HG02610 (cell line): ENCODE data around the gene DENND2D.

Experiments used
- ATAC-seq: cut with Tn5 transposase; IDR thresholded peaks from one replicate; pipeline ENCODE4 v1.9.1; 2021; ENCODE audit warnings: mild to moderate bottlenecking, moderate library complexity; ENCODE audit not compliant: unreplicated experiment

DENND2D gene

DNA sequence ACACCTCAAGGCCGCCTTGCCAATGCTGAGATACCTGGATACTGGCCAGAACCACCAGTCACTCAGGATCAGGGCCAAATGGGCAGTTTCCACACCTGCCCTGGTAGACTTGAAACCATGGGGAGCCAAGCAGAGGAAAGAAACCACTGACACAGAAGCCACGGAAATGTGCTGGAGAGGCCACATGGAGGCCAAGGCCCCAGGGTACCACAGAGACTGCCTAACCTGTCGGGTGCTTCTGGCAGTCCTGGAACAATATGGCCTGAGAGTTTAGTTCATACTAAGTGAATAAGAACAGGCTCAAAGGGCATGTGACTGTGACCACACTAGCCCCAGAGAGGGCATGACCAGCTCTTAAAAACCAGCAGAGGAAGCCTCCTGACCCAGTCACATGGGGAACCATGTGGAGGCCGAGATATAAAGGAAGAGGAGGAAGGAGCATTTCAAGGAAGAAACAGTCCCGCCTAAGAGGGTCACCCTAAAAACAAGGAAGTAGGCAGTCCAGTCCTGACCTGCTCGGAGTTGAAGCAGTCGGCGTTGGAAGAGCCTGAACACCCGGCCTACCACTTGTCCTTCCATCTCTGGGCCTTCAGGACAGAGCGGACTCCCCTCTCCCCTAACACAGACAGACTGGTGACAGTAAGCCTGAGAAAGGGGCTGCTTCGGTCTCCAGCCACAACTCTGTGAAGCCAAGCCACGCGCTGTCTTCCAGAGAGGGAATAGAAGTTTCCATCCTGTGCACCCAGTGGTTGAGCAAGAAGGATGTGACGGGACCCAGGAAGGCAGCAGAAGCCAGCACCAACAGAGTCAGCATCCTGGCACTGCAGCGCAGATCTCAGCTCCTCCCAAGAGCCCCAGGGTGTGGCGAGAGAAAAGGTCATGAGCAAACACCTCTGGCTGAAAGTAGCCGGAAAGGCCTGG, at the start of gene DENND2D:
TSS of gene DENND2D (minus strand) at position 766 of the 921 bp plus-strand sequence. CDS start at position 579, 187 bp downstream.
- ATAC-seq: no peak

DNA sequence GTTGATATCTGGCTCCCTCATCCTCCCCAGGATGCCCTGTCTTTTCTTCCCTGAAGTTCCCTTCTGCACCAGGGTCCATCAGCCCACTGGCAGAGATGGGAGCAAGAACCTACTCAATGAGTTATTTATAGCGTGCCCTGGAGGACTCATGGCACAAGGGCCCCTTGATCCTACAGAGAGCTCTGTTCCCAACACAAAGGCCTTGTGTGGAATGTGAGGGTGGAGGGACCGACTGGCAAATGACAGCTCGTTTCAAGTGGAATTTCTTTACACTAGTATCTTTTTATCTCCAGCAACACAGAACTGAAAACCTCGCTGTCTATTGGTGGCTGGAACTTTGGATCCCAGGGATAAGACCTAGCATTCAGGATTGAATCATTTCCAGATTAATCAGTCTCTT, 49.5 kb upstream of the DENND2D start:
- ATAC-seq: no peak

GRCh38 chr1:111247125-111247838, 46.8 kb upstream of the DENND2D start:
- no peak for ATAC-seq

DNA sequence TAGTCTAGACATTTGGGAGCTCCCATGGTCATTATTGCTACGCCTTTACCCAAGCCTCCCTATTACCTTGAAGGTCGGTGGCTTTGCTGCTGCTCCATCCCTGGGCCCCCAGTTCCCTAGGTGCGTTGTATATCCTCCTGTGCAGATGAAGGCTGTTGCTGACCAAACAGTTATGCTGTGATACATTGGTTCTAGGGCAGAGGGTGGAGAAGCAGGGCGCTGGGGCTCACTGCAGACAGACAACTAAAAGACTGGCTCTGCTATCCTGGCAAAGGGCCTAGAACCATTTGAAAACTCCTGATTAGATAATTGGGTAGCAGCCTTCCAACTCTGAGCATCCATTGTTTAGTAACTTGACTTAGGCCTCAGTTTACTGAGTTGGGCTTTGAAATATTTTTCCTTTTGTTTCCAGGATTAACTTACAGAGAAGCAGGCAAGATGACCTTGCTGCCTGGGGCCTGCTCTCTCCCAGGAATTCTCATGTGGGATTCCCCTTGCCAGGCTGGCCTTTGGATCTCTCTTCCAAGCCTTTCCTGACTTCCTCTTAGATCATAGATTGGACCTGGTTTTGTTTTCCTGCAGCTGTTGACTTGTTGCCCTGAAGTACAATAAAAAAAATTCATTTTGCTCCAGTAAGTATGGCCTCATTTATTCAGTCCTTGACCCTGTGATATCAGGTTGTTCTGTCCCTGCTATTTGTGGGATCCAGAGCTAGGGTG, 42.5 kb upstream of the DENND2D start:
- ATAC-seq: no peak

GRCh38 chr1:111241797-111242196, 41.4 kb upstream of the DENND2D start:
- ATAC-seq: no peak

DNA sequence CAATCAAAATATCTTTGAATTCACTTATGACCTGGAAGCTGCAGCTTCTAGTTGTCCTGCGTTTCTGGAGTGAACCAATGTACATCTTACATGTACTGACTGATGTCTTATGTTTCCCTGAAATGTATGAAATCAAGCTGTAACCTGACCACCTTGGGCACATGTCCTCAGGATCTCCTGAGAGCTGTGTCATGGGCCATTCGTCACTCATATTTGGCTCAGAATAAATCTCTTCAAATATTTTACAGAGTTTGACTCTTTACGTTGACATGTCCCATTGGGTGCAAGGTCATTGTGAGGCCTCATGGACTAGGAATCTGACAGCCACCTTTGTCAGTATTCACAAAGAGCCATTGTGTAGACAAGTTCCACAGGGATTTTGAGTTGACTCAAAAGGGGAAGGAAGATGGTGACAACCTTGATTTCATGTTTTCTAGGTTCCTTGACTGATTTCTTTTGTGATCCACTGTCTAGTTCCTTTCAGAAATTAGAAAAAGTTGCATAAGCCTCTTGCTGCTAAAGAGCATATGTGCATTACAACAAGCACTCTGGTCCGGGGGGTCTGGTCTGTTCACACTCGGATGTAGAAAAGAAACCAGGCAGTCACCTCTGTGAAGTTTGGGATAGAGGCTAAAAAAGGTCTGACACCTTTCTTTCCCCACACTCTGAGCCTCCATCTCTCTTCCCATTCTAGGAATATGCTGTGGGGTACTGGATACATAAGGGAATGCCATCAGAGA, 37.8 kb upstream of the DENND2D start:
- no peak for ATAC-seq

DNA sequence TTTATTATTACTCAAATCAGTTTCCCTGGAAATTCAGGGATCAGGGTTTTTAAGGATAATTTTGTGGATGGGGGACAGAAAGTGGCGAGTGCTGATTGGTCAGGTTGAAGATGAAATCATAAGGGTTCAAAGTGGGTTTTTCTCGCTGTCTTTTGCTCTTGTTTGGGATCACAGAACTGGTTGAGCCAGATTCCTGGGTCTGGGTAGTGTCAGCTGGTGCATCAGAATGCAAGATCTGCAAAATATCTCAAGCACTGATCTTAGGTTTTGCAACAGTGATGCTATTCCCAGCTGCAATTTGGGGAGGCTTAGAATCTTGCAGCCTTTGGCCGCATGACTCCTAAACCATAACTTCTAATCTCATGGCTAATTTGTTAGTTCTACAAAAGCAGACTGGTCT, 36.4 kb upstream of the DENND2D start:
- ATAC-seq: no peak

- ATAC-seq: no peak
Observed at GRCh38 chr1:111236379-111236778, 35.9 kb upstream of the DENND2D start.

GRCh38 chr1:111234866-111235265, 34.4 kb upstream of the DENND2D start:
- ATAC-seq: no peak

DNA sequence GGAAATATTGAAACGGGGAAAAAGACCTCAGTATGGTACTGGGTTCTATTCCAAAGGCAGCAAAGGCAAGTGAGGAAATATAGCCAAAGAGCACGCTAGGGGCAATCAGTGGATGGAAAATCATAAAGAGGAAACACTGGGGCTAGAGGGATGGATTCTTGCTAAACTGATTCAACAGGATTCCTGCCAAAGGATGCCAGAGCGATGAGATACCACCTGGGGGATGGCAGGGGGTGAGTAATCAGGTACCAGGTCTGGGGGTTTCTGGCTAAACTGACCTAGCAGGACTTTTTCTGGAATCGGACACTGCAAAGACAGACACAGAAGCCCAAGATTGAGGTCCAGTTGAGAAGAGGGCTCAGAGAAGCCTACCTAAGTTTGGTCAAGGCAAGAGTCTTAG, 33.8 kb upstream of the DENND2D start:
- ATAC-seq: no peak

GRCh38 chr1:111232134-111232533, 31.7 kb upstream of the DENND2D start:
- ATAC-seq: no peak

GRCh38 chr1:111228748-111229126, 28.3 kb upstream of the DENND2D start:
- ATAC-seq: no peak

DNA sequence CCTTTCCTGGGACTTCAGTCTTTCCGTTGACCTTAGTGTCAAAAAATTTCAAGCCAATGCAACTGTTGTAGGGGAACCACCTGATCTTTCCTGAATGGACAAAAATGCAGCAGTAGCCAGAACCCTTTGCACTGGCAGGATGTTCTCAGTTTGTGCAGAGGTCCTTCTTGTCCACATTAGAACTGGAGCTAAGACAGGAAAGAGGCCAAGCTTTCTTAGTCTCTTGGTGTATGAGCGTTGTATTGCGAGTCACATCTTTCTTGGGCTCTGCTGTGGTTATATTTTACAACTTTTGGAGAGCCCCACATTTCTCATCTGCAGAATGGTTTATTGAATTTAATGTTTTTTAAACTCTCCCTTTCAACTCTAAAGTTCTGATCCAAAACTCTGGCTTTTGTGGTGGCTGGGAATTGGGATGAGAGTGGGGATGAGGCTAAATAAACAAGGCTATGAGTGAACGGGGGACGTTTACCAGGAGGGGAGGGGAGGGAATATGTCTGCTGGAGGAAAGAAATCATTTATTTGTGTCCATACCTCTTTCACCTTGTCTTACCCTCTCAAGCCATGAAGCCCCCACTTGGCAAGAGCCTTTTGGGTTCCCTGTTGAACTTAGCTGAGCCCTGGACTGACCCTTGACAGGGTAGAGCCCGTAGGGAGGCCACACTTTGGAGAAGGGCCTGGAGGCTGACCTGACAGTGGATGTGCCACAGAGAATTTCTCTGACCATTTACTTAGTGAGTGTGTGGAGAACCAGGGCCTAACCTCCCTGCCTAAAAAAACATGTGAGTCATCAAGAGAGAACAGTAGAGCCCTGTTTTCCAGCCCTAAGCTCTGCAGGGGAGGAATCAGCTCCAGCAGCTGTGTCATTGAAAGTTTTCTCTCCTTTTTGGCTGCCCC, 27.7 kb upstream of the DENND2D start:
- no peak for ATAC-seq

DNA sequence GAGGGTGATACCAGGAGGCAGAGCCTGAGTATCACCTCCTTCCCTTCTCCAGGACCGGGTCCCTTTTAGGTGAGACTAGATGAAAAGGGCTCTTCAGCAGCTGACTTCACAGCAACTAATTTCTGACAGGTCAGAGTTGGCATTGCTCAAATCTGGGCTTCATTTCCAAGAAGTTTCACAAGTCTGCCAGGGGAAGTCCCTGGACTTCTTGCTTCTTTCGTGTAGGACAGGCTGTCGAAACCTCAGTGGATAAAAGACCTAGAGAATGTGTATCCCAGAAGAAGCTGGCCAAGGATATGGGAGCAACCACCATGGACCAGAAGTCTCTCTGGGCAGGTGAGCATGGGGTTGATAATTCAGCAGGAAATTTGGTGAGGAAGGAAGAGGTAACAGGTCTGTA, 27.0 kb upstream of the DENND2D start, which contains the start of gene CHI3L2:
TSS of gene CHI3L2 (plus strand) at position 280 of the 400 bp plus-strand sequence. CDS start at position 297, 17 bp downstream.
- ATAC-seq: no peak

DNA sequence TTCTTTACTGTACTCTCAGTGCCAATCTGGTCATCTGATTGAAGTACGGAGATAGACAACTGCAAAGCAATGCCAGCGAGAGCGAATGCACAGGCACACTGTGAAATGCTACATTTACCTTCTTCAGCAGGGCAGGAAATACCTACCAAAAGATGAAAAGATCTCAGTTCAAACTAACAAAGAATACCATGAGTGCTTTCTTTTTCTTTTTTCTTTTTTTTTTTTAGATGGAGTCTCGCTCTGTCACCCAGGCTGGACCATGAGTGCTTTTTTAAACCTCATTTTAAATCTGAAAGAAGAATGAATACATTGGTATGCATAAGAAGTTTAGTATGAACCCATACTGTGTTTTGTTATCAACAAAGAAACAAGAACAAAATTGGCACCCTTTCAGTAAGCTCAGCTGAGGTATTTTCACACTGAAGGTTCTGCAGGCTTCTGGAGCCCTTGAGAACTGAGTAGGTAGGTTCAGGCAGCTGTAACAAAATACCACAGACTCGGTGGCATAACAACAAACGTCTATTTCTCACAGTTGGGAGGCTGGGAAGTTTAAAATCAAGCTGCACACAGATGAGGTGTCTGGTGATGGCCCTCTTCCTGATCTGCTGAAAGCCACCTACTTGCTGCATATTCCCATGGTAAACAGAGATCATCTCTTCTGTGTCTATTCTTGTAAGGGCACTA, 25.4 kb upstream of the DENND2D start:
- no peak for ATAC-seq

GRCh38 chr1:111225091-111225490, 24.6 kb upstream of the DENND2D start:
- no peak for ATAC-seq

DNA sequence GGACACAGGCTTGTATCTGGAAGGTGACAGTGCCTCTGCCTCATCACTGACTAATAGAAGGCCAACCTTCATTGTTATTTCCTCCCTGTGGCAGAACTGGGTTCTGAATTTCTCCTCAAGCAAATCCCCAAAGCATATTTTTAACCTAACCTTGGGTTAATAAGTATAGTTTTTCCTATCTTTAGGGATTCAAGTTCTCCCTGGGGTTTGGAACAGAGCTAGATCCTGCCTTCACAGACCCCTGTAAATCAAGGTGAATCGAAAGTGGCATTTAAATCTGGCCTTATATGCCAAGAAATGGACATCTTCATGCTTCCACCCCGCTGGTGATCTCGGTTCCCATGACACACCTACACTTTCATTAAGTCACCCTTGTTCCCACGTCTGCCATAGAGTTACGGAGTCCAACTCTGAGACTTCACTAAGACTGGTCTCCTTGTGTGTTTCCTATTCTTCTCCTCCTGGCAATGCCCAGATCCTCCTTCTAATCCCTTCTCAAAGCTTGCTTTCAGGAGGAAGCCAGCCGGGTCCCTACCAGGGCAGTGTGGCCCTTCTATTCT, 22.8 kb upstream of the DENND2D start:
- no peak for ATAC-seq

DNA sequence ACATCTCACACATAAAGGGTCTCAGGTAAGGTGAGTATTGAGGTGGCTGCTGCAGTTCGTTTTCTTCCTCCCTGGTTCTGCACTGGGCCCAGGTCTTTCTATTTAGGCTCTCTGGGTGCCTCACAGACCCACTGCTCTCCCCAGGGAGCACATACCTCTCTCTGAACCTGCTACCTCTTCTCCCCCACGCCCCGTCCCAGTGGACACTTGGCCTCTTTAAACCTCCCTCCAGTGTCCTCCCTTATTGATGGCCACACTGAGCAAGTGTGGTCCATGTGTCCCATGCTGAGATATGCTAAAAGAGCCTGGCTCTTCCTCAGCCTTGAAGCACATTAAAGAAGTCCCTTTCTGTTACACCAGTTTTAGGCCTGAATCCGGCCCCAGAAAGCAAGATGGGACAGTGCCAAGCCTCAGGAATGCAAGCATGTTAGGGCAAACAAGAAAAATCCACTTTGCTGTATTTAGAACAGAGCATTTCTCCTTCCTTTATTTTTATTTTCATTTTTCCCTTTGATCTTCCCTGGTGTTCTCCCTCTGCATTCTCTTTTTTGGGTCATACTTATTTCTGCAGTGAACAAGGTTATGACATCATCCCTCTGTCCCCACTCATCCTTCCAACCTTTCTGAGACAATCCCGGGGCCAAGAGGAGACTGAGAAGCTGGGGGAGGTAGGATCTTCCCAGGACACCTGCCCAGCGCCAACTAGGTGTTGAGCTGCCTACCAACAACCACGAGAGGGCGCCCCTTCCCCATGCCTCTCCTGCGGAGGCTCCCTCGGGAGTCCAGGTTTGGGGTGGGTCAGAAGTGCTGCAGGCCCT, 22.1 kb upstream of the DENND2D start:
- peak; percentile 23 for ATAC-seq
